Hepatocyte (in vitro differentiated cells): ENCODE measurements around the gene GAB1. TPM values are rescaled to one million over a fixed set of nuclear protein-coding genes. Genes with fewer than 3 reads are reported as not detected.

Source experiments
- DNase-seq: peaks from one replicate; pipeline ENCODE4 v3.0.0-alpha.2; 2016; ENCODE audit warnings: low spot score
- H2AFZ ChIP-seq: fragments of 200-600 bp; sonication (generic); 2 replicates; pipeline ENCODE4 v1.6.0; 2016; ENCODE audit warnings: antibody characterized with exemption, mild to moderate bottlenecking
- H3K27ac ChIP-seq: fragments of 200-600 bp; sonication (generic); 2 replicates; pipeline ENCODE4 v1.5.1; 2016; ENCODE audit warnings: mild to moderate bottlenecking
- H3K27me3 ChIP-seq: fragments of 200-600 bp; sonication (generic); 2 replicates; pipeline ENCODE4 v1.6.1; 2016
- H3K36me3 ChIP-seq: fragments of 200-600 bp; sonication (generic); replicated peaks from 2 replicates; pipeline ENCODE4 v1.5.1; 2016; ENCODE audit warnings: low read depth; ENCODE audit not compliant: insufficient read depth
- H3K4me1 ChIP-seq: fragments of 200-600 bp; sonication (generic); 2 replicates; pipeline ENCODE4 v1.5.1; 2016; ENCODE audit warnings: mild to moderate bottlenecking, moderate library complexity; ENCODE audit not compliant: insufficient read depth
- H3K4me2 ChIP-seq: fragments of 200-600 bp; sonication (generic); 2 replicates; pipeline ENCODE4 v1.6.0; 2016
- H3K4me3 ChIP-seq: fragments of 200-600 bp; sonication (generic); 2 replicates; pipeline ENCODE4 v1.5.1; 2016; ENCODE audit warnings: mild to moderate bottlenecking
- H3K79me2 ChIP-seq: fragments of 200-600 bp; sonication (generic); 2 replicates; pipeline ENCODE4 v1.6.0; 2017; ENCODE audit warnings: mild to moderate bottlenecking
- H3K9me2 ChIP-seq: fragments of 200-600 bp; sonication (generic); replicated peaks from 2 replicates; pipeline ENCODE4 v1.6.0; 2017; ENCODE audit warnings: mild to moderate bottlenecking; ENCODE audit not compliant: insufficient read depth
- H3K9me3 ChIP-seq: fragments of 200-600 bp; sonication (generic); 2 replicates; pipeline ENCODE4 v1.5.1; 2016; ENCODE audit warnings: low read depth, mild to moderate bottlenecking
- H4K20me1 ChIP-seq: fragments of 200-600 bp; sonication (generic); 2 replicates; pipeline ENCODE4 v1.6.0; 2016; ENCODE audit warnings: mild to moderate bottlenecking; ENCODE audit not compliant: insufficient read depth, poor library complexity, severe bottlenecking
- EZH2 ChIP-seq: fragments of 200-600 bp; sonication (generic); IDR thresholded peaks from 2 replicates; pipeline ENCODE4 v1.6.1; 2016; ENCODE audit warnings: antibody characterized with exemption, mild to moderate bottlenecking, borderline replicate concordance
- EZH2phosphoT487 ChIP-seq: fragments of 200-600 bp; sonication (generic); IDR thresholded peaks from one replicate; pipeline ENCODE4 v1.6.1; 2018; ENCODE audit warnings: antibody characterized with exemption, mild to moderate bottlenecking, low read depth, moderate library complexity; ENCODE audit not compliant: unreplicated experiment, severe bottlenecking
- WGBS: methylation state at CpG from one replicate; pipeline ENCODE4 v1.1.6; 2016; ENCODE audit warnings: low lambda C conversion rate; ENCODE audit errors: missing lambda C conversion rate; 5-methylcytosine and 5-hydroxymethylcytosine counted together
- polyA plus RNA-seq: library from polyadenylated mRNA; unstranded; fragments of >200 nt; fragmentation: Nextera tagmentation; extraction: Ambion mirVana; gene quantifications from 2 replicates; pipeline ENCODE4 v1.2.1, GENCODE V29; 2016
- total RNA-seq: library from RNA; depleted of rRNA; stranded (reverse); fragments of >200 nt; gene quantifications from 2 replicates; pipeline ENCODE4 v1.2.3, GENCODE V29; 2014
- TF ChIP-seq, protein P1 (sequence below): fragments of 200-600 bp; sonication (generic); IDR thresholded peaks from 2 replicates; pipeline ENCODE4 v1.5.1; 2016; ENCODE audit warnings: antibody characterized with exemption, mild to moderate bottlenecking; ENCODE audit not compliant: poor library complexity

The GAB1 gene
- total and polyA plus RNA-seq, 2 experiments from 2014 or later, result 10.9 to 30.7 TPM

GRCh38 chr4:143411527-143412419 lies 75.1 kb downstream of the GAB1 start:
- H3K36me3 ChIP-seq, result no peaks in the 10 kb centered on the region
- no peak overlapping the region for H2AFZ ChIP-seq
- H3K9me2 ChIP-seq, result no peaks in the 10 kb centered on the region
- TF ChIP-seq EZH2phosphoT487 (no peak), EZH2 (no peak)
- TF ChIP-seq, protein P1, sequence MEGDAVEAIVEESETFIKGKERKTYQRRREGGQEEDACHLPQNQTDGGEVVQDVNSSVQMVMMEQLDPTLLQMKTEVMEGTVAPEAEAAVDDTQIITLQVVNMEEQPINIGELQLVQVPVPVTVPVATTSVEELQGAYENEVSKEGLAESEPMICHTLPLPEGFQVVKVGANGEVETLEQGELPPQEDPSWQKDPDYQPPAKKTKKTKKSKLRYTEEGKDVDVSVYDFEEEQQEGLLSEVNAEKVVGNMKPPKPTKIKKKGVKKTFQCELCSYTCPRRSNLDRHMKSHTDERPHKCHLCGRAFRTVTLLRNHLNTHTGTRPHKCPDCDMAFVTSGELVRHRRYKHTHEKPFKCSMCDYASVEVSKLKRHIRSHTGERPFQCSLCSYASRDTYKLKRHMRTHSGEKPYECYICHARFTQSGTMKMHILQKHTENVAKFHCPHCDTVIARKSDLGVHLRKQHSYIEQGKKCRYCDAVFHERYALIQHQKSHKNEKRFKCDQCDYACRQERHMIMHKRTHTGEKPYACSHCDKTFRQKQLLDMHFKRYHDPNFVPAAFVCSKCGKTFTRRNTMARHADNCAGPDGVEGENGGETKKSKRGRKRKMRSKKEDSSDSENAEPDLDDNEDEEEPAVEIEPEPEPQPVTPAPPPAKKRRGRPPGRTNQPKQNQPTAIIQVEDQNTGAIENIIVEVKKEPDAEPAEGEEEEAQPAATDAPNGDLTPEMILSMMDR, result no peak
- H3K9me3 ChIP-seq, result no peaks in the 10 kb centered on the region
- peaks cover 81% of the 10 kb centered on the region for H3K79me2 ChIP-seq
- 63% methylated on average over 7 of the region's 7 CpGs for WGBS
- no peaks in the 10 kb centered on the region for H3K27me3 ChIP-seq
- no peak overlapping the region for H3K4me3 ChIP-seq
- no peak overlapping the region for H3K4me2 ChIP-seq
- H3K4me1 ChIP-seq, result peaks cover 11% of the 10 kb centered on the region
- H4K20me1 ChIP-seq, result no peaks in the 10 kb centered on the region
- H3K27ac ChIP-seq, result no peak overlapping the region
- no peak for DNase-seq

DNA sequence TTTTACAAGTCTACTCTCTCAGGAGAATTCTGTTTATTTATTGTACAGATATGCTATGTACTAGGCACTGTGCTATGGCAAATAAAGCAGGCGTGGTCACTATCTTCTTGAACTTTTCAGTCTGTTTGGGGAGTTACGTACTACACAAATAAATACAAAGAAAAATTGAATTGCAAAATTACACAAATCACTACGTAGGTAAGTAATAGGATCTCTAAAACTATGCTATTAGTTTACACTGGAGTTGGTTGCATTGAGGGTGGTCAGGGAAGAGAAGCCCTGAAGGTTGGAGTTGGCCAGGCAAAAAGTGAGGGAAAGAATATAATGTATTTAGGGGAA lies 75.7 kb downstream of the GAB1 start:
- peaks cover 6% of the 10 kb centered on the region for H3K4me1 ChIP-seq
- no peaks in the 10 kb centered on the region for H3K9me2 ChIP-seq
- no peaks in the 10 kb centered on the region for H3K9me3 ChIP-seq
- no peak overlapping the region for H3K4me2 ChIP-seq
- no peaks in the 10 kb centered on the region for H3K27me3 ChIP-seq
- H3K27ac ChIP-seq, result no peak overlapping the region
- H2AFZ ChIP-seq, result no peak overlapping the region
- H3K4me3 ChIP-seq, result no peak overlapping the region
- no peaks in the 10 kb centered on the region for H3K36me3 ChIP-seq
- peaks cover 75% of the 10 kb centered on the region for H3K79me2 ChIP-seq
- 58% methylated on average over 3 of the region's 3 CpGs for WGBS
- DNase-seq, result no peak
- TF ChIP-seq EZH2phosphoT487, result no peak
- TF ChIP-seq EZH2, result no peak
- TF ChIP-seq, protein P1, result no peak
- no peaks in the 10 kb centered on the region for H4K20me1 ChIP-seq

DNA sequence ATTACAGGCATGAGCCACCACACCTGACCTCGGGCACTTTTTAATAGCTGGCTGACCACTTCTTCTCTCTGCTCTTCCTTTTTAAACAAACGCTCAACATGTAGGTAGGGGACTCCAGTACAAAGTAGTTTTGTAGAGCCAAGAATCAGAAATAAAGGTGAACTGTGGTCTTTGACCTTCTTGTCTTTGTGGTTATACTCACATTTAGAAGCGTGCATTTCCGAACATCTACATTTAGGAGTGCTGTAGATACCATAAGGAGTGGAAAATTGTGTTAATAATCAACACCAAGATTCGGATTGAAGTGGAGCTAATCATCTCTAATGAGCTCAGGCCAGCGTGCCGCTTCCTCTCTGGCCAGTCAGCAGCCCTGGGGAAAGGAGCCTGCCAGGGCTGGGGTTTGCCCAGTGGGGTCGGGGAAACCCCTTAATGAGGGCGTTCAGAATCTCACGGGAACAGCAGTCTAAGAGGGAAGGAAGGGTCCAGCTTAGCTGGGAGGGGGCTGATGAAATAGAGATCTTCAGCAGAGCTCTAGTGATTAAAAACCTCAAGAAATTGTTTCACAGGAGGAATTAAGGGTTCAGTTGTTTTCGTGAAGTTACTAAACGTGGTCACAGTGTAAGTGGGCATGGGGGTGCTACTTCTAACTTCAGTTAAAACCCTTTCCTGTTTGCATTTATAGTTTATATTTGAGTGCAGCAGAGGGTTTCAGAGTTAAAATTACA lies 81.2 kb downstream of the GAB1 start:
- no peak for DNase-seq
- Histone ChIP-seq H3K79me2 (peaks cover 20% of the 10 kb centered on the region), H3K9me2 (no peaks in the 10 kb centered on the region), H3K36me3 (no peaks in the 10 kb centered on the region), H3K9me3 (no peaks in the 10 kb centered on the region), H3K4me1 (no peaks in the 10 kb centered on the region), H3K27me3 (no peaks in the 10 kb centered on the region), H4K20me1 (no peaks in the 10 kb centered on the region), H3K4me3 (no peak overlapping the region), H3K4me2 (no peak overlapping the region), H3K27ac (no peak overlapping the region), H2AFZ (no peak overlapping the region)
- TF ChIP-seq EZH2phosphoT487, result no peak
- TF ChIP-seq, protein P1, result no peak
- no peak for TF ChIP-seq EZH2
- WGBS, result 93% methylated on average over 12 of the region's 12 CpGs
